Epithelial cell of proximal tubule (primary cell): ENCODE data around the gene TFF2. TPM values are rescaled to one million over a fixed set of nuclear protein-coding genes. Genes with fewer than 3 reads are reported as not detected.

Experiments
- DNase-seq: peaks from one replicate; pipeline ENCODE4 v3.0.0-alpha.2; 2011; ENCODE audit warnings: low read depth
- H3K4me3 ChIP-seq: 2 replicates; pipeline ENCODE4 v1.5.1; 2011; ENCODE audit warnings: low read depth, mild to moderate bottlenecking, low read length
- total RNA-seq: library from RNA; depleted of rRNA; stranded (reverse); fragments of >200 nt; gene quantifications from 2 replicates; pipeline ENCODE4 v1.2.3, GENCODE V29; 2015
- TF ChIP-seq, protein P1 (sequence below): conservative IDR thresholded peaks from 2 replicates; pipeline ENCODE4 v1.5.1; 2012; ENCODE audit warnings: low read depth, mild to moderate bottlenecking, low read length

The TFF2 gene
- total RNA-seq, 1 donor from 2014 or later = not detected

DNA sequence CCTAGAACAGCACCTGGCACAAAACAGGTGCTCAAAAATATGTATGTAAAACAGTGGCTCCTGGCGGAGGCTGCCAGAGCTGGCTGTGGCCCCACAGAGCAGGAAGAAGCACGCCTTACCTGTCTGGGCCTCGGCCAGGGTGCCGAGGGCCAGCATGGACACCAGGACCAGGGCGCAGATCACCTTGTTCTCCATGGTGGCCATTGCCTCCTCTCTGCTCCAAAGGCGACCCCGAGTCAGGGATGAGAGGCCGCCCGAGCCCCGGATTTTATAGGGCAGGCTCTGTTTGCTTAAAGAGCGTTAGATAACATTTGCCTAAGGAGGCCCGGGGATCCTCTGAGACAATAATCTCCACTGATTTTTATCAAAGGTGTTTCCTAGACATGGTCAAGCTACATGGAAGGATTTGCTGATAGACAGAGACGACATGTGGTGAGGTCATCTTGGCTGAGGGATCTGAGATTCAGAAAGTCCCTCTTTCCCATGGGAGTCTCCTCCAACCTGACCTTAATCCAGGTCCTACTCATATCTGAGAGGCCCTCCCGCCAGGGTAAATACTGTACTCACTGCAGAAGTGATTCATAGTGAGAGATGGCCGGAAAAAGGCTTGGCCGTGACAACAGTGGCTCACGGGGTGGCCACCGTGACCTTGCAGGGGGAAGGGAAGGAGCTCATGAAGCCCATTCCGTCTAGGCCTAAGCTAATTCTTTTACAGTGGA lies 15.7 kb upstream of the TFF2 start, which contains the start of gene TFF1:
Gene TFF1 (minus strand): TSS at position 244 of the 719 bp plus-strand sequence. CDS start 40 bp downstream, at position 204.
- no peak within 1 kb of the TSS for H3K4me3 ChIP-seq
- TF ChIP-seq, protein P1, sequence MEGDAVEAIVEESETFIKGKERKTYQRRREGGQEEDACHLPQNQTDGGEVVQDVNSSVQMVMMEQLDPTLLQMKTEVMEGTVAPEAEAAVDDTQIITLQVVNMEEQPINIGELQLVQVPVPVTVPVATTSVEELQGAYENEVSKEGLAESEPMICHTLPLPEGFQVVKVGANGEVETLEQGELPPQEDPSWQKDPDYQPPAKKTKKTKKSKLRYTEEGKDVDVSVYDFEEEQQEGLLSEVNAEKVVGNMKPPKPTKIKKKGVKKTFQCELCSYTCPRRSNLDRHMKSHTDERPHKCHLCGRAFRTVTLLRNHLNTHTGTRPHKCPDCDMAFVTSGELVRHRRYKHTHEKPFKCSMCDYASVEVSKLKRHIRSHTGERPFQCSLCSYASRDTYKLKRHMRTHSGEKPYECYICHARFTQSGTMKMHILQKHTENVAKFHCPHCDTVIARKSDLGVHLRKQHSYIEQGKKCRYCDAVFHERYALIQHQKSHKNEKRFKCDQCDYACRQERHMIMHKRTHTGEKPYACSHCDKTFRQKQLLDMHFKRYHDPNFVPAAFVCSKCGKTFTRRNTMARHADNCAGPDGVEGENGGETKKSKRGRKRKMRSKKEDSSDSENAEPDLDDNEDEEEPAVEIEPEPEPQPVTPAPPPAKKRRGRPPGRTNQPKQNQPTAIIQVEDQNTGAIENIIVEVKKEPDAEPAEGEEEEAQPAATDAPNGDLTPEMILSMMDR = no peak
- DNase-seq = no peak

DNA sequence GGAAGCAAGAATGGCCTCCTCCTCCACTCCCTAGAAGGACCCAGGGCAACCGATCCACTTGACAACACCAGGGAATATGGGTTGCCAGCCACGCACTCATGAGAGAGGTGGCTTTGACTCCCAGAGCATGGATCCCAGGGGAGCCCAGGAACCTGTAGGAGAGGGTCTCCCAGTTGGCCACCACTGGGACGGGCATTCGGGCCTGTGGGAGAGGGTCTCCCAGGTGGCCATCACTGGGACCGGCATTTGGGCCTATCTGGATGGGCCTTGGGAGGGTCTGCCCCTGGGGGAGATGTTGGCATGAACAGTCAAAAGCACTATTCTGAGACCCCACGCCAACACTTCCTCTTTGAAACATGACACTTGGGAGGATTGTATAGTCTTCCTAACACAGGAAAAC lies 15.0 kb upstream of the TFF2 start:
- DNase-seq = no peak
- TF ChIP-seq, protein P1 = no peak
- H3K4me3 ChIP-seq = no peak overlapping the region

DNA sequence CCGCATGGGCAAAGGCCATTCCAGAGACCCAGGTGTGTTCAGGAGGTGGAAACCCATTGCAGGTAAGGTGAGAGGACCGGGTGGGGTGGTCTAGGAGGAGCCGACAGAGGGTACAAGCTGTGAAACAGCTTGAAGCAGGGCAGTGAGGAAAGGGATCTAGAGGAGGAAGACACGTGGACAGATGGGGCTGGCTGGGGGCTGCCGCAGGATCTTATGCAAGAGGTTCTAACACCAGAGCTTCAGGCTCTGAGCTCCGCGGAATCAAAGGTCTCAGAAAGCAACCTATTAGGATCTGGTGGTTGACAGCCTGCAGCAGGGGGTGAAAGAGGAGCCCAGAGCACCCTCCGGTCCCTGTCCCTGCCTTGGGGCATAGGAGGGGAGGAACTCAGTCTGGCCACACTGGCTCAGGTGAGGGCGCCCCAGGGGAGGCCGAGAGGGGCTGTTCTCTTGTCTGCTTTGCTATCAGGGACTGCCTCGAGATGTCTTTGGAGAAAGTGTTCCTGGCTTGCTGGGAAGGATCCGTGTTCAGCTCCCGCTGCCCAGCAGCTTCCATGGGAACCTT lies 13.6 kb upstream of the TFF2 start:
- DNase-seq = no peak
- no peak overlapping the region for H3K4me3 ChIP-seq
- TF ChIP-seq, protein P1 = no peak

DNA sequence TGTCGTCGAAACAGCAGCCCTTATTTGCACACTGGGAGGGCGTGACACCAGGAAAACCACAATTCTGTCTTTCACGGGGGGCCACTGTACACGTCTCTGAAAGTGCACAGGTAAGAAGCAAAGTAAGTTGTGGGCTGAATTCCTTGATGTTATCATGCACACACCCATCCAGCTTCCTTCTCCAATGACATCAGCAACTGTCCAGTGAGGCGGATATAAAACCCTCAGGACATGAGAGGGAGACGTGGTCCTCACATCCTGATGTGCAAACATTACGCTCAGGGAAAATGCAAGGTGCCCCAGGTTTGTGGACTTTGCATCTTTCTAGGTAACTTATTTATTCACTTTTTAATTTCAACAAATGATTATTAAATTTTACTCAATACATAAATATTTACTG lies 12.5 kb upstream of the TFF2 start:
- no peak overlapping the region for H3K4me3 ChIP-seq
- no peak for DNase-seq
- TF ChIP-seq, protein P1 = no peak

DNA sequence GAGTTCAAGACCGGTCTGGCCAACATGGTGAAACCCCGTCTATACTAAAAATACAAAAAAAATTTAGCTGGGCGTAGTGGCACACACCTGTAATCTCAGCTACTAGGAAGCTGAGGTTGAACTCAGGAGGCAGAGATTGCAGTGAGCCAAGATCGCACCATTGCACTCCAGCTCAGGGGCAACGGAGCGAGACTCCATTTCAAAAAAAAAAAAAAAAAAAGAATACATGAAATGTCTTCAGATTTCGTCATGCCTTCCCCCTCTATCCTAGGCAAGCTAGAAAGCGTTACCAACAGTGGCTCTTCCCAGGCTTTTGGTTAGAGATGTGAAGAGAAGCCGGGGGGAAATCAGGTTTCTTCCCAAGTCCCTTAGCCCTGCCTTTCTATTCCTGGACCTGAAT lies 11.9 kb upstream of the TFF2 start:
- TF ChIP-seq, protein P1 = no peak
- no peak for DNase-seq
- no peak overlapping the region for H3K4me3 ChIP-seq

DNA sequence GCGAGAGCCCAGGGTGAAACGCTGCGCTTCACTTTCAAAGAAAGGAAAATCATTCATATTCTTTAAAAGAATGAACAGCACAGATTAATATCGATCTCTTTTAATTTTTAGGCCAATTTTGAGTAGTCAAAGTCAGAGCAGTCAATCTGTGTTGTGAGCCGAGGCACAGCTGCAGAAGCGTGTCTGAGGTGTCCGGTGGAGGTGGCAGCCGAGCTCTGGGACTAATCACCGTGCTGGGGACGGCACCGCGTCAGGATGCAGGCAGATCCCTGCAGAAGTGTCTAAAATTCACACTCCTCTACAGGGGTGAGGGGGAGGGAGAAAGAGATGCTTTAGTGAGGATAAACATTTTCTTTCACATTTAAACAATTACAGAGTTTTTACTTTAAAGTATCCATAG lies 11.4 kb upstream of the TFF2 start:
- TF ChIP-seq, protein P1 = no peak
- no peak overlapping the region for H3K4me3 ChIP-seq
- DNase-seq = no peak

DNA sequence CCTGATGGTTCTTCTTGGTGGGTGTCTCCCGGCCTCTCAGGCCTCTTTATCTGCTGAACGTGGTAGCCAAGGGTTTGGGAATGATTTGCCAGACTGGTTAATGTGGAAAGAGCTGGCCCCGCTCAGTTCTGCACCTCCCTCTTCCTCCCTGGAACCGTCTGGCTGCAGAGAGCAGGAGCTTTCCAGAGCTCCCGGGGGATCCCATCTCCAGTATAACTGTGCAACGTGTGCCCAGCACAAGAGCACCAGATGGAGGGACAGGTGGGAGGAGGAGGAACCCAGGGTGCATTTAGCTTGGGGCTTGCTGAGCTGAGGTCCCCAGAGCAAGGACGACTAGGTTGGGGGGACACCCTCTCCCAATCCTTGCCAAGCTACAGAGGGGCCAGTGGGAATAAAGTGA lies 10.5 kb upstream of the TFF2 start:
- no peak overlapping the region for H3K4me3 ChIP-seq
- TF ChIP-seq, protein P1 = no peak
- no peak for DNase-seq
